T-helper 9 cell (primary cell): ENCODE measurements around the gene GIMAP2.

Source experiments
- DNase-seq: peaks from one replicate; pipeline ENCODE4 v3.0.0-alpha.2; 2020

Gene GIMAP2

GRCh38 chr7:150734254-150734653 lies 48.7 kb downstream of the GIMAP2 start:
- DNase-seq, result no peak

- DNase-seq, result no peak
Observed at GRCh38 chr7:150735596-150736358, 50.3 kb downstream of the GIMAP2 start.

- DNase-seq, result no peak
Observed at GRCh38 chr7:150736864-150737263, 51.4 kb downstream of the GIMAP2 start.

- peak; percentile 37 for DNase-seq
Observed at GRCh38 chr7:150737265-150738055, 52.0 kb downstream of the GIMAP2 start, which contains the start of gene GIMAP5. Gene GIMAP5 (plus strand): TSS chr7:150737418. CDS start chr7:150740885, 3,467 bp downstream.

- DNase-seq, result no peak
Observed at GRCh38 chr7:150738092-150738491, 52.6 kb downstream of the GIMAP2 start.

- no peak for DNase-seq
Observed at GRCh38 chr7:150738591-150739001, 53.1 kb downstream of the GIMAP2 start.

- no peak for DNase-seq
Observed at GRCh38 chr7:150739033-150739432, 53.5 kb downstream of the GIMAP2 start.

GRCh38 chr7:150740053-150740452 lies 54.5 kb downstream of the GIMAP2 start:
- DNase-seq, result no peak

- DNase-seq, result no peak
Observed at GRCh38 chr7:150742286-150742968, 56.9 kb downstream of the GIMAP2 start.
